DOHH2 (cell line): Measurements from ENCODE around the gene STIL.
"Not testable (repeated sequence)": the region's sequence is repeated elsewhere in the genome, so short reads cannot be mapped to it uniquely, and the experiment has no call there.

Experiments
- H3F3A ChIP-seq: fragments of 200-600 bp; sonication (generic), shearing (Covaris generic); 2 replicates; pipeline ENCODE4 v1.6.0; 2016; ENCODE audit warnings: antibody characterized with exemption, mild to moderate bottlenecking; ENCODE audit not compliant: control insufficient read depth, insufficient read depth
- H3K27ac ChIP-seq: fragments of 200-600 bp; sonication (generic); 2 replicates; pipeline ENCODE4 v1.5.1; 2014; ENCODE audit warnings: low read depth, mild to moderate bottlenecking, low read length, moderate library complexity
- H3K27me3 ChIP-seq: fragments of 200-600 bp; sonication (generic); 2 replicates; pipeline ENCODE4 v1.6.1; 2014; ENCODE audit warnings: mild to moderate bottlenecking, low read length, mixed read lengths; ENCODE audit not compliant: control insufficient read depth
- H3K36me3 ChIP-seq: fragments of 200-600 bp; sonication (generic); 2 replicates; pipeline ENCODE4 v1.6.1; 2014; ENCODE audit warnings: mild to moderate bottlenecking, low read length, moderate library complexity, mixed read lengths; ENCODE audit not compliant: control insufficient read depth
- H3K4me1 ChIP-seq: fragments of 200-600 bp; sonication (generic); 2 replicates; pipeline ENCODE4 v1.6.1; 2014; ENCODE audit warnings: mild to moderate bottlenecking, low read length, mixed read lengths; ENCODE audit not compliant: control insufficient read depth
- H3K4me2 ChIP-seq: fragments of 200-600 bp; sonication (generic); 2 replicates; pipeline ENCODE4 v1.6.0; 2014; ENCODE audit warnings: mild to moderate bottlenecking, low read length, moderate library complexity
- H3K4me3 ChIP-seq: fragments of 200-600 bp; sonication (generic); 2 replicates; pipeline ENCODE4 v1.5.1; 2014; ENCODE audit warnings: mild to moderate bottlenecking, low read length, mixed read lengths
- H3K79me2 ChIP-seq: fragments of 200-600 bp; sonication (generic); 2 replicates; pipeline ENCODE4 v1.6.1; 2014; ENCODE audit warnings: mild to moderate bottlenecking, low read length, mixed read lengths; ENCODE audit not compliant: control insufficient read depth
- H3K9me2 ChIP-seq: fragments of 200-600 bp; sonication (generic); replicated peaks from 2 replicates; pipeline ENCODE4 v1.6.1; 2014; ENCODE audit warnings: mild to moderate bottlenecking, low read length, mixed read lengths; ENCODE audit not compliant: control insufficient read depth
- H3K9me3 ChIP-seq: fragments of 200-600 bp; sonication (generic); 2 replicates; pipeline ENCODE4 v1.6.1; 2014; ENCODE audit warnings: antibody characterized with exemption, low read length, mixed read lengths; ENCODE audit not compliant: control insufficient read depth, insufficient read depth
- H4K20me1 ChIP-seq: fragments of 200-600 bp; sonication (generic); 2 replicates; pipeline ENCODE4 v1.6.0; 2014; ENCODE audit warnings: low read depth, mild to moderate bottlenecking, antibody characterized with exemption, low read length, moderate library complexity; ENCODE audit not compliant: control insufficient read depth, insufficient read depth
- CTCF ChIP-seq: fragments of 200-600 bp; sonication (generic); IDR thresholded peaks from one replicate; pipeline ENCODE4 v1.5.1; 2014; ENCODE audit warnings: antibody characterized with exemption, mild to moderate bottlenecking, low read depth, low read length; ENCODE audit not compliant: poor library complexity, severe bottlenecking
- EZH2phosphoT487 ChIP-seq: fragments of 200-600 bp; sonication (generic); IDR thresholded peaks from 2 replicates; pipeline ENCODE4 v1.6.1; 2017; ENCODE audit warnings: borderline replicate concordance, mild to moderate bottlenecking, antibody characterized with exemption, low read length, moderate library complexity, mixed read lengths

STIL gene

GRCh38 chr1:47302472-47302871, 11.5 kb downstream of the STIL start:
- H3K27me3 ChIP-seq = no peaks in the 10 kb centered on the region
- no peaks in the 10 kb centered on the region; the same call in 1 of the 2 replicates for H4K20me1 ChIP-seq
- no peak overlapping the region for H3K4me3 ChIP-seq
- H3K79me2 ChIP-seq = peaks cover 22% of the 10 kb centered on the region
- no peaks in the 10 kb centered on the region for H3K9me2 ChIP-seq
- H3K4me1 ChIP-seq = no peaks in the 10 kb centered on the region
- TF ChIP-seq EZH2phosphoT487 = no peak
- H3K4me2 ChIP-seq = no peak overlapping the region
- peaks cover 88% of the 10 kb centered on the region for H3K36me3 ChIP-seq
- no peak overlapping the region for H3K27ac ChIP-seq
- H3F3A ChIP-seq = 0 out of 2 replicates have a peak, but pooled peaks cover 5% of the 10 kb centered on the region
- no peaks in the 10 kb centered on the region for H3K9me3 ChIP-seq

GRCh38 chr1:47298025-47298699, 15.8 kb downstream of the STIL start:
- Histone ChIP-seq H3F3A (peaks cover 10% of the 10 kb centered on the region; the same call in 1 of the 2 replicates), H4K20me1 (no peaks in the 10 kb centered on the region; the same call in 1 of the 2 replicates), H3K9me3 (no peaks in the 10 kb centered on the region), H3K27ac (no peak overlapping the region), H3K4me3 (no peak overlapping the region), H3K79me2 (no peaks in the 10 kb centered on the region; the same call in 1 of the 2 replicates), H3K9me2 (no peaks in the 10 kb centered on the region), H3K4me2 (no peak overlapping the region), H3K4me1 (no peaks in the 10 kb centered on the region), H3K36me3 (peaks cover 89% of the 10 kb centered on the region), H3K27me3 (no peaks in the 10 kb centered on the region)
- no peak for TF ChIP-seq CTCF
- TF ChIP-seq EZH2phosphoT487 = no peak

- Histone ChIP-seq H4K20me1 (no peaks in the 10 kb centered on the region), H3F3A (peaks cover 13% of the 10 kb centered on the region; the same call in 1 of the 2 replicates), H3K4me1 (no peaks in the 10 kb centered on the region), H3K9me3 (no peaks in the 10 kb centered on the region), H3K27ac (no peak overlapping the region), H3K27me3 (no peaks in the 10 kb centered on the region), H3K79me2 (no peaks in the 10 kb centered on the region), H3K36me3 (peaks cover 86% of the 10 kb centered on the region), H3K4me3 (no peak overlapping the region), H3K4me2 (no peak overlapping the region), H3K9me2 (no peaks in the 10 kb centered on the region)
- no peak for TF ChIP-seq CTCF
- no peak for TF ChIP-seq EZH2phosphoT487
Measured at GRCh38 chr1:47295579-47295978, 18.4 kb downstream of the STIL start.

GRCh38 chr1:47294863-47295262, 19.1 kb downstream of the STIL start:
- not testable (repeated sequence) for H3K27ac ChIP-seq, H3K79me2 ChIP-seq, H3K4me3 ChIP-seq, H3K9me2 ChIP-seq, H3K27me3 ChIP-seq, H3K9me3 ChIP-seq, H3K4me2 ChIP-seq, H4K20me1 ChIP-seq, H3K4me1 ChIP-seq
- Histone ChIP-seq H3K36me3 (peaks cover 88% of the 10 kb centered on the region), H3F3A (peaks cover 15% of the 10 kb centered on the region; the same call in 1 of the 2 replicates)

- H3K27ac ChIP-seq, H3K27me3 ChIP-seq, H4K20me1 ChIP-seq, H3K4me3 ChIP-seq, H3K9me2 ChIP-seq, H3K4me2 ChIP-seq, H3K9me3 ChIP-seq, H3F3A ChIP-seq: not testable (repeated sequence)
- peaks cover 13% of the 10 kb centered on the region; the same call in 1 of the 2 replicates for H3K79me2 ChIP-seq
- H3K36me3 ChIP-seq = peaks cover 84% of the 10 kb centered on the region
- peaks cover 16% of the 10 kb centered on the region for H3K4me1 ChIP-seq
Measured at GRCh38 chr1:47288116-47288515, 25.8 kb downstream of the STIL start.
